GM10248 (cell line): ENCODE results near the gene LIME1.

Experiments
- CTCF ChIA-PET: fragments of 300-600 bp; sonication (Branson Sonifier 250); formaldehyde crosslinking; extraction: SDS; loops from one replicate; lab custom pipeline; 2021; ENCODE audit warnings: antibody characterized with exemption; lab: Yijun Ruan, JAX
- POLR2A ChIA-PET: fragments of 350-650 bp; sonication (Branson Sonifier 250); formaldehyde crosslinking; extraction: SDS; loops from one replicate; lab custom pipeline; 2020; ENCODE audit warnings: antibody characterized with exemption; lab: Yijun Ruan, JAX
- DNase-seq: peaks from one replicate; pipeline ENCODE4 v3.0.0; 2012; ENCODE audit errors: extremely low spot score
- TF ChIP-seq, protein P1 (sequence below): IDR thresholded peaks from 2 replicates; pipeline ENCODE4 v1.5.1; 2012; ENCODE audit warnings: mild to moderate bottlenecking, low read depth; ENCODE audit errors: extremely low read depth, missing control alignments, control extremely low read depth

Gene LIME1

DNA sequence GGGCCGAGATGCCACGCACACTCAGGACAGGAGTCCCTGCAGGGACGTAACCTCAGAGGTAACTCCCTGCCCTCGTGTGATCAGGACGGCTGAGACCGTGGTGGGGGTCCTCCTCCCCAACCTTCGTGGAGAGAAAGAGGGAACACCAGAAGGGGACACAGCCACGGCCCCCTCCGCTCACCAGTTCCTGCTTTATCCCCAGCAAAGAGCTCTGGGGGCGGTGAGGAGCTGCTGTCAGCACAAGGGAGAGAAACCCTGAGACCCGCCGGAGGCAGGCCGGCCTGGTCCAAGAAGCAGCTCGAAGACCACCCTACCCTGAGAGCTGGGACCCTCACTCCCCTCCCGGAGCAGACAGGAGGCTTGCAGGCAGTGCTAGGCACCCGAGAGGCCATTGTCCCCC is 47.5 kb downstream of the LIME1 start:
- DNase-seq: no peak
- ChIA-PET POLR2A (no interaction called here), CTCF (interaction anchor here (0.7 to 1.8 kb wide), 5 partner anchors 9 to 54 kb away, joined by 3 to 4 read pairs (median 4); no protein-coding TSS in a partner anchor)
- TF ChIP-seq, protein P1, sequence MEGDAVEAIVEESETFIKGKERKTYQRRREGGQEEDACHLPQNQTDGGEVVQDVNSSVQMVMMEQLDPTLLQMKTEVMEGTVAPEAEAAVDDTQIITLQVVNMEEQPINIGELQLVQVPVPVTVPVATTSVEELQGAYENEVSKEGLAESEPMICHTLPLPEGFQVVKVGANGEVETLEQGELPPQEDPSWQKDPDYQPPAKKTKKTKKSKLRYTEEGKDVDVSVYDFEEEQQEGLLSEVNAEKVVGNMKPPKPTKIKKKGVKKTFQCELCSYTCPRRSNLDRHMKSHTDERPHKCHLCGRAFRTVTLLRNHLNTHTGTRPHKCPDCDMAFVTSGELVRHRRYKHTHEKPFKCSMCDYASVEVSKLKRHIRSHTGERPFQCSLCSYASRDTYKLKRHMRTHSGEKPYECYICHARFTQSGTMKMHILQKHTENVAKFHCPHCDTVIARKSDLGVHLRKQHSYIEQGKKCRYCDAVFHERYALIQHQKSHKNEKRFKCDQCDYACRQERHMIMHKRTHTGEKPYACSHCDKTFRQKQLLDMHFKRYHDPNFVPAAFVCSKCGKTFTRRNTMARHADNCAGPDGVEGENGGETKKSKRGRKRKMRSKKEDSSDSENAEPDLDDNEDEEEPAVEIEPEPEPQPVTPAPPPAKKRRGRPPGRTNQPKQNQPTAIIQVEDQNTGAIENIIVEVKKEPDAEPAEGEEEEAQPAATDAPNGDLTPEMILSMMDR: no peak

DNA sequence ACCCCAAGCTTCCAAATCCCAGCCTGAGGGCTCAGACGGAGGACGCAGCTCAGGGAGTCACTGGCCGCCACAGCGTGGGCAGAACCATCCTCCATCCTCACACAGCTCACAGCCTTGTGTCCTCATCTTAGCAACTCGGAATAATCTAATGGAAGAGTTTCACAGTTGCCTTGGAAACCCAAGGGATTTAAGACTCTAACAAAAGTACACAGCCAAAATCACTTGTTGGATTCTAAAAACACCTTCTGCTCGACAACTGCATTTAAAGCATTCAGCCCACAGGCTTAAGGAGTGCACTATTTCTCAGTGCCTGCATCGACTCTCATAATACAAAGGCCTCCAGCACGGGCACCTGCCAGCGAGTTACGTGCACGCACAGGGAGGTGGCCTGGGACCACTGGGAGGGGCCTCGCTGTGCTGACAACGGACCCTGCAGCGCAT is 49.2 kb downstream of the LIME1 start:
- ChIA-PET CTCF (interaction anchor here (0.6 to 3.7 kb wide), 31 partner anchors 9 to 284 kb away, joined by 3 to 23 read pairs (median 4); partner anchors contain the start of genes ARFRP1, PTK6, TPD52L2 and ZGPAT), POLR2A (no interaction called here)

DNA sequence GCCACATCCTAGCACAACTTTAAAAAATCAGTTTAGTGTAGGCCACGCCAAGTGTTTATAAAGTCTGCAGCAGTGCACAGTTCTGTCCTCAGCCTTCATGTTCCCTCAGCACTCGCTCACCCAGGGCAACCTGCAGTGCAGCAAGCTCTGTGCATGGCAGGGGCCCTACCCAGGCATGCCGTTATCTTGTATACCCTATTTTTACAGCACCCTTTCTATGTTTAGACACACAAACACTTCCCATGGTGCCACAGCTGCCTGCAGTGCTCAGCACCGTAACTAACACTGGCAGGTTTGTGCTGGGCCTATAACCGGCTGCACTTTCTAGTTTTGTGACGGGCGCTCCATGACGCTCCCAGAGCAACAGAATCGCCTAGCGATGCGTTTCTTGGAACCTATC is 50.8 kb downstream of the LIME1 start:
- ChIA-PET CTCF (interaction anchor here (1.0 to 3.7 kb wide), 13 partner anchors 9 to 291 kb away, joined by 3 to 23 read pairs (median 5); partner anchors contain the start of genes LIME1 and TPD52L2), POLR2A (no interaction called here)
- TF ChIP-seq, protein P1: no peak
- no peak for DNase-seq

More for the DNA sequence above, 49.2 kb downstream of the LIME1 start:
- no peak for DNase-seq
- TF ChIP-seq, protein P1: no peak

DNA sequence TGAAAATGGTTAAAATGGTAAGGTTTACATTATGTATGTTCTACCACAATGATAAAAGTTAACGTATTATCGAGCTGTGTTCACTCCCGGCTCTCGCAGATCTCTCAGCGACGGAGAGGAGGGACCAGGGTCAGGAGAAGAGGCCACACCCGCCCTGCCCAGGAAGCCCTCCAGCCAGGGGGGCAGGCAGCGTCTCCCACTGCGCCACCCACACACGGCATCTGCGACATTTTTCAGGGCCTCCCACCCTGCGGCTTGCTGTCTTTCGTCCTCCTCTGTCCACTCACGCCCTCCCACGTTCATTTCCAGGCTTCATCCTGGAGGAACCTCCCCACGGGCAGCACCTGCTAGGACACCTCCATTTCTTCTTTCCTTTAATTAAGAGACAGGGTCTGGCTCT is 51.3 kb downstream of the LIME1 start:
- DNase-seq: no peak
- CTCF ChIA-PET: interaction anchor here (1.0 to 3.7 kb wide), 9 partner anchors 12 to 249 kb away, joined by 3 to 23 read pairs (median 5); partner anchors contain the start of genes LIME1 and TPD52L2
- TF ChIP-seq, protein P1: no peak
- POLR2A ChIA-PET: no interaction called here
